Activated naive CD4-positive, alpha-beta T cell treated with anti-CD3 and anti-CD28 coated beads, Interleukin-2, amount 50 U/mL, for 24 hours (primary cell): ENCODE results near the gene VSTM2A.
"Not testable (repeated sequence)": the region's sequence is repeated elsewhere in the genome, so short reads cannot be mapped to it uniquely, and the experiment has no call there.

Experiments
- H3K27ac Mint-ChIP-seq: one replicate; pipeline ENCODE4 v1.8.0; 2021; ENCODE audit warnings: mild to moderate bottlenecking, mixed read lengths
- H3K27me3 Mint-ChIP-seq: one replicate; pipeline ENCODE4 v1.8.0; 2021; ENCODE audit warnings: mixed read lengths
- H3K36me3 Mint-ChIP-seq: one replicate; pipeline ENCODE4 v1.8.0; 2021; ENCODE audit warnings: mixed read lengths
- H3K4me1 Mint-ChIP-seq: one replicate; pipeline ENCODE4 v1.8.0; 2021; ENCODE audit warnings: mixed read lengths
- H3K4me3 Mint-ChIP-seq: one replicate; pipeline ENCODE4 v1.8.0; 2021; ENCODE audit warnings: mild to moderate bottlenecking, mixed read lengths
- H3K9me3 Mint-ChIP-seq: one replicate; pipeline ENCODE4 v1.8.0; 2021; ENCODE audit warnings: mixed read lengths

The VSTM2A gene, protein sequence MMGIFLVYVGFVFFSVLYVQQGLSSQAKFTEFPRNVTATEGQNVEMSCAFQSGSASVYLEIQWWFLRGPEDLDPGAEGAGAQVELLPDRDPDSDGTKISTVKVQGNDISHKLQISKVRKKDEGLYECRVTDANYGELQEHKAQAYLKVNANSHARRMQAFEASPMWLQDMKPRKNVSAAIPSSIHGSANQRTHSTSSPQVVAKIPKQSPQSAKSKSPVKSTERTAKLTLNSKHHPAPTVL

GRCh38 chr7:54541669-54542625, at the start of gene VSTM2A:
Gene VSTM2A (plus strand): TSS chr7:54542375. CDS start chr7:54542731, 356 bp downstream.
- Mint-ChIP-seq H3K27me3 (peaks cover 26% of the 10 kb centered on the region), H3K27ac (no peak within 1 kb of the TSS), H3K36me3 (no peaks in the 10 kb centered on the region), H3K4me1 (no peaks in the 10 kb centered on the region), H3K9me3 (no peaks in the 10 kb centered on the region), H3K4me3 (no peak within 1 kb of the TSS)

DNA sequence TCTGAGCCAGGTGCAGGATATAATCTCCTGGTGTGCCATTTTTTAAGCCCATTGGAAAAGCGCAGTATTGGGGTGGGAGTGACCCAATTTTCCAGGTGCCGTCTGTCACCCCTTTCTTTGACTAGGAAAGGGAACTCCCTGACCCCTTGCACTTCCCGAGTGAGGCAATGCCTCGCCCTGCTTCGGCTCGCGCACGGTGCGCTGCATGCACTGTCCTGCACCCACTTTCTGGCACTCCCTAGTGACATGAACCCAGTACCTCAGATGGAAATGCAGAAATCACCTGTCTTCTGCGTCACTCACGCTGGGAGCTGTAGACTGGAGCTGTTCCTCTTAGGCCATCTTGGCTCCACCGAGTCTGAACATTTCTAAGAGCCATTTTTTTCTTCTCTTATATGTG, 37.6 kb upstream of the VSTM2A start:
- H3K27me3 Mint-ChIP-seq, H3K4me3 Mint-ChIP-seq, H3K27ac Mint-ChIP-seq, H3K36me3 Mint-ChIP-seq, H3K4me1 Mint-ChIP-seq: not testable (repeated sequence)
- peaks cover 13% of the 10 kb centered on the region for H3K9me3 Mint-ChIP-seq

DNA sequence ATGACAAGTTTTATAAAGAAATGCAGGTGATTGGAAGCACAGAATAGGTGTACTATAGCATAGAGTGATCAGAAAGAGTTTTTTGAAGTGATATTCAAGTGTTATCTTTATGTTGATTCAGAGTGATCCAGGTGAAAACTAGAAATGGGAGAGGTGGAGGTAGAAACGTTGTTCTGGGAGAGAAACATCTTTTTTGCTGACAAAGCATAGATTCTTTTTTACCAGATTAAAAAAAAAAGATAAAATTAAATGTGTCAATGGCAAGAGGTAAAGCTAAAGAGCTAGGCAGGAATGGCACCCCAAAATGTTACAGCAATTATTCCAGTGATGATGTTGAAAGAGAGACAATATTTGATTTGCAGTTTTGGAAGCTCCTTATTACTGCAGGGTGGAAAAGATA, 12.6 kb upstream of the VSTM2A start:
- H3K27me3 Mint-ChIP-seq = no peaks in the 10 kb centered on the region
- no peaks in the 10 kb centered on the region for H3K4me1 Mint-ChIP-seq

DNA sequence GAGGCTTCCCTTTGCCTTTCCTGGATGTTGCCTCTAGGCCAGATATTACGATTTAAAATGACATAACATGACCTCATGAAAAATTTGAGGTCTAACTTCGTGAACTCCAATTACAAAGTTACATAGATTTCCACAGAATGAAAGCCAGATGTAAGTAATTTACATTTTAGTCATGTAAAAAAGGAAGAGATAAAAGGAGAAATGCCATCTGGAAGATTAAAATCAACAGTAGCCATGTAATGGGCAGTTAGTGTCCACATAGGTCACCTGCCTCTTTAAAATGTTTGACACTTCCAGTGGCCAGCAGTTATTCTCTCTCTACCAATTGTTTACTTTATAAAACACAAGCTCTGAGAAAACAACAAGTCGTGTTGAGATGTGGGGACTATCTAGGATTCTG, 4.1 kb upstream of the VSTM2A start:
- no peaks in the 10 kb centered on the region for H3K36me3 Mint-ChIP-seq
- H3K27me3 Mint-ChIP-seq = peaks cover 10% of the 10 kb centered on the region
- H3K27ac Mint-ChIP-seq = no peak overlapping the region
- H3K4me3 Mint-ChIP-seq = no peak overlapping the region
- H3K4me1 Mint-ChIP-seq = no peaks in the 10 kb centered on the region
- peaks cover 12% of the 10 kb centered on the region for H3K9me3 Mint-ChIP-seq

More for the DNA sequence above, 12.6 kb upstream of the VSTM2A start:
- Mint-ChIP-seq H3K27ac (no peak overlapping the region), H3K36me3 (no peaks in the 10 kb centered on the region), H3K4me3 (no peak overlapping the region), H3K9me3 (peaks cover 7% of the 10 kb centered on the region)

- H3K36me3 Mint-ChIP-seq = no peaks in the 10 kb centered on the region
- H3K27ac Mint-ChIP-seq = no peak overlapping the region
- peaks cover 27% of the 10 kb centered on the region for H3K27me3 Mint-ChIP-seq
- H3K4me3 Mint-ChIP-seq = no peak overlapping the region
- no peaks in the 10 kb centered on the region for H3K4me1 Mint-ChIP-seq
- H3K9me3 Mint-ChIP-seq = peaks cover 3% of the 10 kb centered on the region
These were observed 895 bp downstream of the VSTM2A start for GRCh38 chr7:54543051-54543488.

DNA sequence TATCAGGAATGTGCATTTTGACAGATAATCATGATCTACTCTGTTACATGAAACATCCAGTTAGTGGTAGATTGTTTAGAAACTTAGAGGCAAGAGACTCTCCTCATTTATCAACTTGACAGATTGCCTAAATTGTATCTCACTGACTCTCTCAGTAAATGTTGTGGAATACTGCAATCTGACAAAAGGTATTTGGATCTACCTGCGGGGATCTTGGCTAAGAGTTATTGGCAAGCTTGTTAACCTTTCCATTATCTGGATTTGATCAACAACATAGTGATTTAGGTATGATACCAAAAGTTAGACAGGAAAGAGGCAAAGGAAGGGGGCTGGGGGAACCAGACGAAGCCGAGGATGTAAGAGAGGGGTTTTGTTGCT, 2.0 kb downstream of the VSTM2A start:
- H3K27ac Mint-ChIP-seq = no peak overlapping the region
- no peaks in the 10 kb centered on the region for H3K4me1 Mint-ChIP-seq
- H3K4me3 Mint-ChIP-seq = no peak overlapping the region
- peaks cover 6% of the 10 kb centered on the region for H3K9me3 Mint-ChIP-seq
- H3K27me3 Mint-ChIP-seq = peaks cover 30% of the 10 kb centered on the region
- H3K36me3 Mint-ChIP-seq = no peaks in the 10 kb centered on the region

DNA sequence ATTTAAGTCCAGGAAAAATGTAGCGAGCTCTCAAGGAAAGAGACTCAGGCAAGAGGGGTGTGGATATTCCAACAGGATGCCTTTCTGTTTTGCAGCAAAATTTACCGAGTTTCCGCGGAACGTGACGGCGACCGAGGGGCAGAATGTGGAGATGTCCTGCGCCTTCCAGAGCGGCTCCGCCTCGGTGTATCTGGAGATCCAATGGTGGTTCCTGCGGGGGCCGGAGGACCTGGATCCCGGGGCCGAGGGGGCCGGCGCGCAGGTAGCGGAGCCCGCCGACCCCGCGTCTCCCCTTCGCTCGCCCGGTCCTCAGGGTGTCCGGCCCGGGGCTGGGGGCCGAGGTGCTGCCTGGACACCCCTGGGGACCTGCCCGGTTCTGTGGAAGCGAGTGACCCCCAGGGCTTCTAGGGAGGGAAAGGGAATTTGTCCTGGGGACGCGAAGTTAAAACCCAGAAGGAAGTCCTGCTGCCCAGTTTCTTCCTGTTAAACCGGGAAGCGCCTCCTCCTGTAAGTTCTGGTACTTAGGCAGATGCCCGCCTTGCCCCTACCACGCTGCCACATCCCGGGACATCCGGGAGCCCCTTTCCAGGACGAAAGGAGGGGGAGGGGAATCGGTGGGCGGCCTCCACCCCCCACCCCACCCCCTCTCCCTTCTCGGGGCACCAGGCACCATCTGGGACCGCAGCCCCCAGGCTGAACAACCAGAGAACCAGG, 2.5 kb downstream of the VSTM2A start:
- no peaks in the 10 kb centered on the region for H3K4me1 Mint-ChIP-seq
- no peaks in the 10 kb centered on the region for H3K36me3 Mint-ChIP-seq
- H3K27me3 Mint-ChIP-seq = peaks cover 30% of the 10 kb centered on the region
- no peak overlapping the region for H3K4me3 Mint-ChIP-seq
- peaks cover 6% of the 10 kb centered on the region for H3K9me3 Mint-ChIP-seq
- H3K27ac Mint-ChIP-seq = no peak overlapping the region

- Mint-ChIP-seq H3K4me3 (no peak overlapping the region), H3K36me3 (no peaks in the 10 kb centered on the region), H3K4me1 (no peaks in the 10 kb centered on the region), H3K27ac (no peak overlapping the region), H3K9me3 (peaks cover 6% of the 10 kb centered on the region), H3K27me3 (peaks cover 30% of the 10 kb centered on the region)
These were observed 3.0 kb downstream of the VSTM2A start for GRCh38 chr7:54545241-54545563.

- H3K4me1 Mint-ChIP-seq = no peaks in the 10 kb centered on the region
- peaks cover 6% of the 10 kb centered on the region for H3K9me3 Mint-ChIP-seq
- no peaks in the 10 kb centered on the region for H3K36me3 Mint-ChIP-seq
- no peak overlapping the region for H3K4me3 Mint-ChIP-seq
- peaks cover 28% of the 10 kb centered on the region for H3K27me3 Mint-ChIP-seq
- no peak overlapping the region for H3K27ac Mint-ChIP-seq
These were observed 4.2 kb downstream of the VSTM2A start for GRCh38 chr7:54546081-54546985.

GRCh38 chr7:54546986-54547314, 4.8 kb downstream of the VSTM2A start:
- H3K36me3 Mint-ChIP-seq = no peaks in the 10 kb centered on the region

GRCh38 chr7:54550471-54550870, 8.3 kb downstream of the VSTM2A start:
- Mint-ChIP-seq H3K9me3 (peaks cover 6% of the 10 kb centered on the region), H3K4me1 (no peaks in the 10 kb centered on the region), H3K36me3 (no peaks in the 10 kb centered on the region), H3K27me3 (peaks cover 6% of the 10 kb centered on the region), H3K27ac (no peak overlapping the region), H3K4me3 (no peak overlapping the region)

More at GRCh38 chr7:54546986-54547314, 4.8 kb downstream of the VSTM2A start:
- peaks cover 6% of the 10 kb centered on the region for H3K9me3 Mint-ChIP-seq
- peaks cover 25% of the 10 kb centered on the region for H3K27me3 Mint-ChIP-seq
- H3K4me3 Mint-ChIP-seq = no peak overlapping the region
- no peaks in the 10 kb centered on the region for H3K4me1 Mint-ChIP-seq
- H3K27ac Mint-ChIP-seq = no peak overlapping the region

DNA sequence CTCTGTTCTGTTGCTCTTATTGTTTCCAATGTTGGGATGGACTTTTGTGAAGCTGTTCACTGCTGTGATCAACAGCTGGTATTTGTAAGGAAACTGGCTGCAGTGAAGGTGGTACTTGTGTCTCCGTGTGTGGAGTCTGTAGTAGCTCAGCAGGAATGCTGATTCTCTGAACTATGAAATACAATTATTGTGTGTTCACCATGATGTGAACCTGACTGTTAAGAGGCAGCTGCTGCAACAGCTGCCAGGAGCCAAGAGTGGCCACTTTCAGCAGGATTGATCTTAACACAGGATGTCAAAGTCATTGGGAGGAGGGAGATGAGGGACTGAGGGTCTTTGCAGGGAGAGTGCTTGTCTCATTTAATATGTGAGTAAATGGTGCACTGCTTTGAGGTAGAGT, 13.9 kb downstream of the VSTM2A start:
- H3K27ac Mint-ChIP-seq = no peak overlapping the region
- H3K36me3 Mint-ChIP-seq = no peaks in the 10 kb centered on the region
- H3K9me3 Mint-ChIP-seq = no peaks in the 10 kb centered on the region
- no peaks in the 10 kb centered on the region for H3K27me3 Mint-ChIP-seq
- no peak overlapping the region for H3K4me3 Mint-ChIP-seq
- no peaks in the 10 kb centered on the region for H3K4me1 Mint-ChIP-seq

GRCh38 chr7:54559401-54559800, 17.2 kb downstream of the VSTM2A start:
- Mint-ChIP-seq H3K9me3 (no peaks in the 10 kb centered on the region), H3K27ac (no peak overlapping the region), H3K4me3 (no peak overlapping the region), H3K27me3 (no peaks in the 10 kb centered on the region), H3K4me1 (no peaks in the 10 kb centered on the region), H3K36me3 (no peaks in the 10 kb centered on the region)

- Mint-ChIP-seq H3K4me3 (no peak overlapping the region), H3K27me3 (no peaks in the 10 kb centered on the region)
These were observed 18.0 kb downstream of the VSTM2A start for GRCh38 chr7:54560198-54560597.

GRCh38 chr7:54560723-54561122, 18.5 kb downstream of the VSTM2A start:
- no peaks in the 10 kb centered on the region for H3K4me1 Mint-ChIP-seq
- no peaks in the 10 kb centered on the region for H3K27me3 Mint-ChIP-seq
- no peak overlapping the region for H3K27ac Mint-ChIP-seq
- no peak overlapping the region for H3K4me3 Mint-ChIP-seq
- no peaks in the 10 kb centered on the region for H3K9me3 Mint-ChIP-seq
- H3K36me3 Mint-ChIP-seq = no peaks in the 10 kb centered on the region

More at GRCh38 chr7:54560198-54560597, 18.0 kb downstream of the VSTM2A start:
- Mint-ChIP-seq H3K36me3 (no peaks in the 10 kb centered on the region), H3K9me3 (no peaks in the 10 kb centered on the region), H3K27ac (no peak overlapping the region), H3K4me1 (no peaks in the 10 kb centered on the region)
